Stimulated activated CD4-positive, alpha-beta T cell treated with anti-CD3 and anti-CD28 coated beads, Interleukin-4, amount 100 ng/mL, for 1 hour (primary cell): ENCODE results near the gene NPAS3.

ENCODE experiments used
- DNase-seq: peaks from one replicate; pipeline ENCODE4 v3.0.0-alpha.2; 2020

Gene NPAS3

GRCh38 chr14:32940711-32941667 lies 2.3 kb downstream of the NPAS3 start:
- DNase-seq = no peak

DNA sequence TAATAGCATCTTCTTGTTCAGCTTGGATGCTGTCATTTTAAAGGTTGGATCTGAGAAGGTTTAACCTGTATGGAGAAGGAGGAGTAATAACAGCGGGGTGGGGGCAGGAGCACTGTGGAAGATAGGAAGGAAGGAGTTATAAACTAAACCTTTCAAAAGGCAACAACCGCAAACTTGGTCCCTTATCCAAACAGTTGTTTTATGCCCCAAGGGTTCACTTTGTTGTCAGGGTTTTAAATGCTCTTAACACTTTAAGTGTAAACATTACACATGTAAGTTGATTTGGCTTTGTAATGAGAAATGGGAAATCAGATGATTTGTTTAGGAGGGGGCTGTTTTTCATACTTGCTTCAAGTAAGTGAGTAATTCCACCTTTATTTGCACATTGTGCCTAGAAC lies 3.0 kb downstream of the NPAS3 start:
- no peak for DNase-seq

DNA sequence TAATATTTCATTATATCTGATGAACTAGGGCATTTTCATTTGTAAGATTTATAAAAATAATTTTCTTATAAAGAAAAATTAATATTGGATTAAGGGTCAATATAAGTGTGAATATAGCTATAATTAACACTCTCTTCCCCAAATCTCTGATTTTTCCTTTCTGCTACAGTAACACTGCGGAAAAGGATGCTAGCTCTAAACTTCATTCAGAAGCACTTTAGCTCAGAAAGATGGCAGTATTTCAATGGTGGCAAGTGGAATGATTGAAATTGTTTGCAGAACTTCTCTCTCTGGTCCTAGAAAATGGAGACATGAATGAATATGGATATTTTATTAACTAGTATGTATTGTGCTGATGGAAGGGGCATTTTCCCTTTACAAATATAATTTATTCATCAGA lies 8.4 kb downstream of the NPAS3 start:
- no peak for DNase-seq

DNA sequence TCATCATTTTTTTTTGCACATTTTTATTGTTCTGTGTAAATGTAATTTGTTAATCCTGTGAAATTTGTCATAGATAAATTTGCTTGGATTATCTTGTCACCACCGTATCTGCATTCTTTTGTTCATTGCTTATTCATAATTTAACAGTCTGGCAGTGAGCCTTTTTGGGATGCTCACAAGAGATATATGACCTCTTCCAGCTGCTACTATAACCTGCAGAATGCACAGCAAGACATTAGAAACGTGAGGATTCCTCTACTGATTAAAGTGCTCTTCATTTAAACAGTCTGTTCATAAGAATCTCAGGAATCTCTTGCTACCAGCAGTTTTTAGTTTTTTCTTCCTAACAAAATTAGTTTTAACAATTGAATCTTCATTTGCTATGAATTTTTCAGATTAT lies 9.1 kb downstream of the NPAS3 start:
- DNase-seq = no peak

GRCh38 chr14:32950584-32950983 lies 11.9 kb downstream of the NPAS3 start:
- DNase-seq = no peak

GRCh38 chr14:32967421-32967820 lies 28.7 kb downstream of the NPAS3 start:
- DNase-seq = no peak

GRCh38 chr14:32968972-32969544 lies 30.4 kb downstream of the NPAS3 start:
- DNase-seq = no peak

DNA sequence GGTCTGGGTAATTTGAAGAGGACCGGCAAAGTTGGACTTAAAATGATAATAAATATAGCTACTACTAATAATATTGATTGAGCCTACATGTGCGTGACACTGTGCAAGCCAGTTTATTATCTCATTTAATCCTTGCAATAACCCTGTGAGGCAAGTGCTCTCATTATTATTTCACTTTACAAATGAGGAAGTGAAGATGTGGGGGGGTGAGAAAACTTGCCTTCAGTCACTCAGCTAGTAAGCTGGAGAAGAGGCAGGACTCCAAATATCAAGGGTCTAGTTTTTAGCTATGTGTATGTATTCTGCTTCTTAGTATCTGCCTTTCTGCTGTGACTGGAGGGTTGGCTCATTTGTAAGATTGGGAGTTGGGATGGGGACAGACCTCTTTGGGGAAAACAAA lies 39.2 kb downstream of the NPAS3 start:
- no peak for DNase-seq

- DNase-seq = no peak
Observed at GRCh38 chr14:32978691-32979255, 40.1 kb downstream of the NPAS3 start.

DNA sequence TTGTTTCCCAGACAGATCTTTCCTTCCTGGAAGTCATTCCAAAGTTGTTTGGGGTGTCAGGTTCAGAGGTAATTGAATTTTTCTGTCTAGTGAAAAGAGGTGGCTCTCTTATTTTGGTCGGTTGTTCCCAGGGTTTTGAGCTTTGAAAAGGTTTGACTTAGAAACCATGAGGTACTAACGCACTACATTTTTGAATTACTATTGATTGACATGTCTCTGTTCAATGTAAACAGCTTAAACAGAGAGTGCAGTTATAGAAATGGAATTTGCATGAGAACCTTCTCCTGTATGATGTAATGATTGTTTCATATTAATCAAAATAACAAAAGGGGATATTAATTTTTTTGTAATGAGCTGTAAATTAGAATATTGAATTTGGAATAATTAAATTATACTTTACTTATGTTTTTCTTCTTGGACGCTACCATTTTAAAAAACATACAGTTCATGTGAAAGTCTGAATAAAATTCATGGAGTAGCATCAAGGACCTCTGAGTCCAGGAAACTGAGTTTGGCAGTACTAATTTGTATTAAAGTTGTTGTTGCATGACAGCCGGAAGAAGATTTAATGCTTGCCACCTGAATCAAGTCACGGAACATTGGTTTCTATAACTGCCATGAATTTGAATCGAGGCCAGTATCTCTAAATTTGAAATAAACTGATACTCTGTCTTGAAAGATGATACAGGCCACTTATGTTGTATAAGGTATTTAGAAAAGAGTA lies 41.7 kb downstream of the NPAS3 start:
- DNase-seq = no peak

DNA sequence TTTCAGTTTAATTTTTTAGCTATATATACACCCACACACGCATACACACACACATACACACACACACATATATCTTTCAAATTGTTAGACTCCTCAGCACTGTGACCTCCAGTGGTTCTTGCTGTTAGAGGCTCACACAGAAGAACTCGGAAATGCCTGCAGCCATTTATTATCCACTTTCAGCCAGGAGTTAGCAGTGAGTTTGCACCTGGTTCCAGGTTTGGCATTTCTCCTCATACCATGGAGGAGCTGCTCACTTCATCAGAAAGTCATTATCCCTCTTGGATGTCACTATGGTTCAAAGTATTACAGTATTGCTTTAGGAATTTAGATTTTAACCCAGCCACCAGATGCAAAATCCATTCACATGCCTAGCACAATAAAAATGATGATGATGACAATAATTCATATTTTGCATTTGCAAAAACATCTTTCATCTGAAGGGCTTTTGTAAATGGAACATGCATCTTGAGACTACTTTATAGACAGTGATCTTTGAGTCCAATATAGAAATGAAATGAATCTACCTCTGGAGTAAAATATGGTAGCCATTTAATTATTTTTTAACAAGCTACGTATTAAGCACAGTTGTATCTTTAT lies 42.3 kb downstream of the NPAS3 start:
- no peak for DNase-seq

DNA sequence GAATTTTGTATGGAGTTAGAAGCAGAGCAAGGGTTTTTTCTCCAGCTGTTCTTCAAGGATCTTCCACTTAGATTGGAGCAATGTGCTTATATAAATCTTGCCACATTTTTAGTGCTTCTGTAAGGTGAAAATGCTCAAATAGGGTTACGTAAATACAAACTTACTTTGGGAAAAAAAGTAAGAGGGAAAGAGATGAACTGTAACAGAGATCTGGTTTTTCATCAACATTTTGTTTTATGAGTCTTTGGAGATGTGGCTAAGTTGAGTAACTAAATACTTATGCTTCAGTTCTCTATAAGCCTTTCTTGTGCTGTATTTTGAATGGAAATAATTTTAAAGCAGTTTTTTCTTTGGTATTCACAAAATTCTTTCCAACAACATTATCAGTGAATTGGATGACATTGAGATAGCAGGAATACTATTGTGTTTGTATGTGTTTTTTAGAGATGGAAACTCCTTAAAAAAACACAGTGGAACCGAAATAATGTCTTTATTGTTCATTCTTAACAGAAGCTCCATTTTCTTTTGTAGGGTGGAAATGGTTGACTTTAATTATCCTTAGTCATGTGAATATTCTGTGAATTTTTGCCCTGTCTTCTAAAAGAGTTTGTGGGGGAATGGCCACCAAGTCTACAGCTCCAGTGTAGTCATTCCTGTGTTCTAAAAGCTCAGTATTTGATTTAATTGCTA lies 45.7 kb downstream of the NPAS3 start:
- no peak for DNase-seq

DNA sequence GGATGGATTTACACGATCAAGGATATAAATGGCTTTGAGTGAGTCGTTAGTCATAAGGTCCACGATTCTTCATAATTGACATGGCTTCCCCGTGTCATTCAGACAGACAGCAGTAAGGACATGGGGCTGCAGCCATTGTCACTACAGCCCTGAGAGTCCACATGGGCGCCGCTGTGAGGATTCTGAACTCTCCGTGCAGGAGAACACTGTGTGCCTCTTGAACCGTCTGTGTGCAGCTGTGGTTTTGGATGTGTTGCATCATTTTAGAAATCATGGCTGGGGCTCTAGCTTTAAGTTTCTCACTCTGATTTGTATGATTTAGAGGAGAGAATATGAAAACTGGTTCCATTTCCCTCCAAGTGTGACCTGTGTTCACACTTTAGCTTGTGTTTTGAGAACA lies 47.2 kb downstream of the NPAS3 start:
- no peak for DNase-seq

DNA sequence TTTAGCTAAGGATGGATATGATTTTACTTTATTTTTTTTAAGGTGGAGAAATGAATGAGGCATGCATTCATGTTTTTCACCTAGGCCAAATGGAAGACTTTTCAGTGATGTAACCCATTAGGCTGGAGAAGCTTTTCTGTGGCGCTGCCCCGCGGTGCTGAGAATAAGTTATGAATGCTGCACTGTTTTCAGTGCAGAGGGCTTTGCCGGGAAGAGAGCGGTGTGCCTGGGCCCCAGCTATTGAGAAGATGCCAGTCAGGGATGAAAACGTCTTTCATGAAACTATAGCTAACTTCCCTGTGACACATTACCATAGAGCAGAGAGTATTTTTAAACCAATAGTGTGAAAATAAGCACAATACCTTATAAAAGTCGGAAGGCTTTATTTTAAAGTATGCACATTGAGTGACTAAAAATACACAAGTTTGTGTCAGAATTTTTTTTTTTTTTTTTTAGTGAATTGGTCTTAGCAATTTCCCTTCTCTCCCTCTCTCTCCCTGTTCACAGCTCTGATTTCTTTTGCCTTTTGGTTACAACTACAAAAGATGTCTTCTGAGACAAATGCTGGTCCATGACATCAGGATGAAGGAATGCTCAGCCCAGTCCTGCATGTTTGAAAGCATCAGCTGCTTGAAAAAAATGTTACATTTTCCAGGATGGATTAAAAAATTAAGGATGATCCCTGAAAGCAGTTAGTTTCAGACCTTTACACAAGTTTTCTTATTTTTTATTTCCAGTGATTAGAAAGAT lies 48.3 kb downstream of the NPAS3 start:
- DNase-seq = no peak

GRCh38 chr14:32991691-32992090 lies 53.0 kb downstream of the NPAS3 start:
- DNase-seq = no peak

GRCh38 chr14:32993921-32994320 lies 55.2 kb downstream of the NPAS3 start:
- no peak for DNase-seq

- DNase-seq = no peak
Observed at GRCh38 chr14:32996343-32996742, 57.7 kb downstream of the NPAS3 start.

GRCh38 chr14:32998433-32998832 lies 59.8 kb downstream of the NPAS3 start:
- no peak for DNase-seq

DNA sequence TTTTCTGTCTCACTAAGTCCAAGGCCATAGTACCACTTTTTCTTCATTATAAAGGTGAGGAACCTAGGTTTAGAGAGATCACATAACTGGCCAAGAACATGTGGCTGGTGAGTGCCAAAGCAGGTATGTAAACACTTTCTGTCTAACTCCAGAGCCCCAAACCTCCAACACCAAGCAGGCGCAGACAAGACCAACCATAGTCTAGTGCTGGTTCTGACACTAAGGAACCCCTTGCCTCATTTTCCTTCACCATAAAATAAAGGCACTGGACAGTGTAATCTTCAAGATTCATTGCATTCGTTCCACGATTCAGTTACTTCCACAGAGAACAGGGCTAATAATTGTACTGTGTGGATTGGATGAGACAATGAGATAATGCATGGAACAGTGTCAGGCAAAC lies 71.0 kb downstream of the NPAS3 start:
- no peak for DNase-seq

GRCh38 chr14:33010495-33010894 lies 71.8 kb downstream of the NPAS3 start:
- DNase-seq = no peak

DNA sequence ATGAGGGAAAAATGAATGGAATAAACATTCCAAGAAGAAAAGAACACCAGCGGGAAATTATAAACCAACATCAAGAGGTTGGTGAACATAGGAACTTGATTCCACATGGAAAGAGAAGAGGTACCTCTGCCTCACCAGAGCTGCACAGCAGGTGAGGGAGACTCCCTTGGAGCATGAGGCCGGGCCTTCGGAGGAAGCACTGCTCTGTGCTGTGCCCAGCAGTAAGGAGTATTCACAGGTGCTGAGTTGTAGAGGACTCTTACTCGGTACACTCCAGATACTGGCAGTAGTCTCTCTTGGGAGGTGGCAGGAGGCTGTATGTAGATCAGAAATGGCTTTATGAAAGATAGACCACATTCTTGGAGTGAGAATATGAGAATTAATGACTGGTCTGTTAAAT lies 76.0 kb downstream of the NPAS3 start:
- DNase-seq = no peak

DNA sequence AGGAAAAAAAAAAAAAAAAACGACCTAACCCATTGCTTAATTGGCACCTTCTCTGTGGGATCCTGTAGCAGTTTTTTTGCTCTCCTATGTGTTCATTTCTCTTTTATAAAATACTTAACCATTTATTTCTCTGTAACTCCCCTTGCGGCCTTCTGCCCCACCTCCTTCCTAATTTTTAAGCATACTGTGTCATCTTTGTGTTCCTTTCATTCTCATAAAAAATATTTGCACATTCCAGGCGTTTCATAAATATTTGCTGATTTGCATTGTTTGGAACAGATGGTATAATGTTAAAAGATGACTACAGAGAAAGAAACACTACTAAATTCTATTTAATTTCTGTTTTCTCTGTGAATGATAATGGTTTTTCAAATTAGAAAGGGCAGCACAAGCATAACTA lies 77.9 kb downstream of the NPAS3 start:
- DNase-seq = no peak
